BJ (cell line): ENCODE data around the gene VIPR1. TPM values are rescaled to one million over a fixed set of nuclear protein-coding genes. Genes with fewer than 3 reads are reported as not detected.
"Not testable (repeated sequence)": the region's sequence is repeated elsewhere in the genome, so short reads cannot be mapped to it uniquely, and the experiment has no call there.

Source experiments
- CTCF ChIA-PET: fragments of 350-600 bp; formaldehyde crosslinking; extraction: SDS; loops from one replicate; lab custom pipeline; 2021; ENCODE audit warnings: antibody characterized with exemption, inconsistent platforms; lab: Yijun Ruan, JAX
- POLR2A ChIA-PET: fragments of 300-600 bp; sonication (Branson Sonifier 250); formaldehyde crosslinking; extraction: SDS; loops from one replicate; lab custom pipeline; 2021; ENCODE audit warnings: antibody characterized with exemption; lab: Charles Lee
- DNase-seq: peaks from one replicate; pipeline ENCODE4 v3.0.0-alpha.2; 2011; ENCODE audit warnings: low read depth
- H3K27me3 ChIP-seq: 2 replicates; pipeline ENCODE4 v1.6.0; 2011; ENCODE audit warnings: low read length; ENCODE audit not compliant: control insufficient read depth, insufficient read depth
- H3K36me3 ChIP-seq: 2 replicates; pipeline ENCODE4 v1.5.1; 2011; ENCODE audit warnings: low read length; ENCODE audit not compliant: control insufficient read depth, insufficient read depth
- H3K4me3 ChIP-seq: 2 replicates; pipeline ENCODE4 v1.5.1; 2011; ENCODE audit warnings: low read depth, mild to moderate bottlenecking, control low read depth, low read length
- polyA plus RNA-seq: library from polyadenylated mRNA; depleted of rRNA; stranded (reverse); fragments of >200 nt; gene quantifications from 2 replicates; pipeline ENCODE4 v1.2.3, GENCODE V29; 2011
- TF ChIP-seq, protein P1 (sequence below): IDR thresholded peaks from 2 replicates; pipeline ENCODE4 v1.5.1; 2011; ENCODE audit warnings: low read depth, mild to moderate bottlenecking, control low read depth, inconsistent platforms, low read length, moderate library complexity; ENCODE audit not compliant: insufficient read depth

VIPR1 gene
- polyA plus RNA-seq, 1 experiment: not detected

DNA sequence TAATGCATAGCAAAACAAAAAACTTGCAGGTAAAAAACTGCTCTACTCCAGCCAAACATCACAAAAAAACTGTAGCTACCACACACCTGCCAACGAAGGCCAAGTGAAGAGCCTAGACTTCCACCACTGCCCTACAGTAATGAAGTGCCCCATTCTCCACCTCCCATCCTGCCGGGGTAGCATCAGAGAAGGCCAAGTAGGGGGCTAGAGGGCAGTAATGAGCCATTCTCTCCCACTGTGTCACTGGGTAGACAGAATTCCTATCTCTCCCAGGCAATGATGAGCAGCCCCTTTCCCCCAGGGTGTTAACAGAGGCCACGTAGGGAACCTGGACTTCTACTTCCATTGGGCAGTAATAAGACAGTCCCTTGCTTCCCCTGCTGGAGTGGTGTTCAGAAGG lies 69.8 kb downstream of the VIPR1 start:
- TF ChIP-seq, protein P1, sequence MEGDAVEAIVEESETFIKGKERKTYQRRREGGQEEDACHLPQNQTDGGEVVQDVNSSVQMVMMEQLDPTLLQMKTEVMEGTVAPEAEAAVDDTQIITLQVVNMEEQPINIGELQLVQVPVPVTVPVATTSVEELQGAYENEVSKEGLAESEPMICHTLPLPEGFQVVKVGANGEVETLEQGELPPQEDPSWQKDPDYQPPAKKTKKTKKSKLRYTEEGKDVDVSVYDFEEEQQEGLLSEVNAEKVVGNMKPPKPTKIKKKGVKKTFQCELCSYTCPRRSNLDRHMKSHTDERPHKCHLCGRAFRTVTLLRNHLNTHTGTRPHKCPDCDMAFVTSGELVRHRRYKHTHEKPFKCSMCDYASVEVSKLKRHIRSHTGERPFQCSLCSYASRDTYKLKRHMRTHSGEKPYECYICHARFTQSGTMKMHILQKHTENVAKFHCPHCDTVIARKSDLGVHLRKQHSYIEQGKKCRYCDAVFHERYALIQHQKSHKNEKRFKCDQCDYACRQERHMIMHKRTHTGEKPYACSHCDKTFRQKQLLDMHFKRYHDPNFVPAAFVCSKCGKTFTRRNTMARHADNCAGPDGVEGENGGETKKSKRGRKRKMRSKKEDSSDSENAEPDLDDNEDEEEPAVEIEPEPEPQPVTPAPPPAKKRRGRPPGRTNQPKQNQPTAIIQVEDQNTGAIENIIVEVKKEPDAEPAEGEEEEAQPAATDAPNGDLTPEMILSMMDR: peak; percentile 61
- H3K36me3 ChIP-seq: no peaks in the 10 kb centered on the region; the same call in 1 of the 2 replicates
- ChIA-PET POLR2A (no interaction called here), CTCF (interaction anchor here (0.9 to 2.2 kb wide), 7 partner anchors 13 to 211 kb away, joined by 3 to 7 read pairs (median 4); no protein-coding TSS in a partner anchor)
- DNase-seq: no peak
- H3K4me3 ChIP-seq: no peak overlapping the region
- no peaks in the 10 kb centered on the region for H3K27me3 ChIP-seq

DNA sequence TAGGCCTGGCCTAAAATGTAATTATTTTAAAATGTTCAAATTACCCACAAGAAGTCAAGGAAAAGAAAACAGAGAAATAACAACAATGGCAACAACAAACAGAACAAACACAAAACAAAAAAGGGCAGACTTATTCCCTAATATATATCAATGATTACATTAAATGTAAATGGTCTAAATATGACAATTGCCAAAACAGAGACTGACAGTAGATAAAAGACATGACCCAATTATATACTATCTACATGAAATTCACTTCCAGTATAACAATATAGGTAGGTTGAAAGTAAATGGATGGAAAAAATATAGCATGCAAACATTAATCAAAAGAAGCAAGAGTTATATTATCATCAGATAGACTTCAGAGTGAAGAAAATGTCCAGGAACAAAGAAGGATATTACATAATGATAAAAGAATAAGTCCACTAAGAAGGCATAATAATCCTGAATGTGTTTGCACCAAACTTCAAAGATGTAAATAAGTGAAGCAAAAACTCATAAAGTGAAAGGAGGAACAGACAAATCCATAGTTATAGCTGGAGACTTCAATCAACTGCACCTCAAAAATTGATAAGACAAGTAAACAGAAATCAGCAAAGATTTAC lies 72.8 kb downstream of the VIPR1 start:
- H3K27me3 ChIP-seq: no peaks in the 10 kb centered on the region
- no peaks in the 10 kb centered on the region; the same call in 1 of the 2 replicates for H3K36me3 ChIP-seq
- ChIA-PET POLR2A (no interaction called here), CTCF (no interaction called here)
- TF ChIP-seq, protein P1: no peak
- H3K4me3 ChIP-seq: no peak overlapping the region
- DNase-seq: no peak

DNA sequence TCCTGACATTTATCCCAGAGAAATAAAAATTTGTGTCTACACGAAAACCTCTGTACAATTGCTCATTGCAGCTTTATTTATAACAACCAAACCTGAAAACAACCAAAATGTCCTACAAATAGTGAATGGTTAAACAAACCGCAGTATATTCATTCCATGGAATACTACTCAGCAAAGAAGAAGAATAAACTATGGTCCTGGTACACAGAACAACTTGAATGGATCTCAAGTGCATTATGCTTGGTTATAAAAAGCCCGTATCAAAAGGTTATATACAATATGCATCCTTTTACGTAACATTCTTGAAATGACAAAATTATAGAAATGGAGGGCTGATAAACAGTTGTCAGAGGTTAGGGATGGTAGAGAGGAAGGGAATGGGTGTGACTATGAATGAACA lies 75.6 kb downstream of the VIPR1 start:
- ChIA-PET POLR2A (no interaction called here), CTCF (no interaction called here)
- TF ChIP-seq, protein P1: no peak
- Histone ChIP-seq H3K36me3 (no peaks in the 10 kb centered on the region; the same call in 1 of the 2 replicates), H3K4me3 (no peak overlapping the region), H3K27me3 (no peaks in the 10 kb centered on the region)
- no peak for DNase-seq

GRCh38 chr3:42579346-42579745 lies 76.9 kb downstream of the VIPR1 start:
- H3K27me3 ChIP-seq, H3K36me3 ChIP-seq, POLR2A ChIA-PET, H3K4me3 ChIP-seq, DNase-seq, CTCF ChIA-PET: not testable (repeated sequence)

GRCh38 chr3:42581400-42581708 lies 78.9 kb downstream of the VIPR1 start:
- Histone ChIP-seq H3K4me3 (peak overlapping the region; percentile 87), H3K27me3 (no peaks in the 10 kb centered on the region), H3K36me3 (no peaks in the 10 kb centered on the region; the same call in 1 of the 2 replicates)
- TF ChIP-seq, protein P1: no peak
- no peak for DNase-seq
- CTCF ChIA-PET: interaction anchor here (1.5 kb wide), 1 partner anchor 168 kb away, joined by 4 read pairs; no protein-coding TSS in a partner anchor
- POLR2A ChIA-PET: no interaction called here
